Activated CD8-positive, alpha-beta memory T cell treated with anti-CD3 and anti-CD28 coated beads, Interleukin-2, amount 50 U/mL, for 24 hours (primary cell): Measurements from ENCODE around the gene OSTM1.
"Not testable (repeated sequence)": the region's sequence is repeated elsewhere in the genome, so short reads cannot be mapped to it uniquely, and the experiment has no call there.

ENCODE experiments used
- DNase-seq: peaks from one replicate; pipeline ENCODE4 v3.0.0-alpha.2; 2020; ENCODE audit errors: extremely low read depth

OSTM1 gene

GRCh38 chr6:108020472-108021116, 53.9 kb downstream of the OSTM1 start:
- DNase-seq = no peak

DNA sequence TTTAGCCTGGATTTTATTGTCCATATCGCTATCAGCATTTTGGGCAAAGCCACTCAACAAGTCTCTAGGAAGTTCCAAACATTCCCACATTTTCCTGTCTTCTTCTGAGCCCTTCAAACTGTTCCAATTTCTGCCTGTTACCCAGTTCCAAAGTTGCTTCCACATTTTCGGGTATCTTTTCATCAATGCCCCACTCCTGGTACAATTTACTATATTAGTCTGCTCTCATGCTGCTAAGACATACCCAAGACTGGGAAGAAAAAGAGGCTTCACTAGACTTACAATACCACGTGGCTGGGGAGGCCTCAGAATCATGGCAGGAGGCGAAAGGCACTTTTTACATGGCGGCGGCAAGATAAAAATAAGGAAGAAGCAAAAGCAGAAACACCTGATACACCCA, 58.3 kb downstream of the OSTM1 start:
- not testable (repeated sequence) for DNase-seq

- no peak for DNase-seq
Observed at GRCh38 chr6:108013787-108014439, 60.6 kb downstream of the OSTM1 start.

DNA sequence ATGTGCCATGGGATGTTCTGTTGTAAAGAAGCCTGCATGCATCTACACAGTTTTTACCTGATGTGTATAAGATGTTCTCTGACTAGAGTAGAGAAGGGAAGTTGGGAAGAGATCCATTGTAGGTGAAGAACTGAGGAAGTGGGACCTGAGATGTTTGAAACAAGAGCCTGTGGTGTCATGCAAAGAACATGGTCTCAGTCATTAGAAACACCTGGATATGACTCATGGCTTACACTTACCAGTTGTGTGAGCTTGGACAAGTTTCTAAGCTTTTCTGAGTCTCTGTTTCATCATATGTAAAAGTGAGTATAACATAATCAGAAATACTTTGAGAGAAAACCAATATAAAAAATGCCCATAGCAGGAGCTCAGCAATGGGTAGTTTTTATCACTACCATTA, 64.6 kb downstream of the OSTM1 start:
- DNase-seq = no peak

DNA sequence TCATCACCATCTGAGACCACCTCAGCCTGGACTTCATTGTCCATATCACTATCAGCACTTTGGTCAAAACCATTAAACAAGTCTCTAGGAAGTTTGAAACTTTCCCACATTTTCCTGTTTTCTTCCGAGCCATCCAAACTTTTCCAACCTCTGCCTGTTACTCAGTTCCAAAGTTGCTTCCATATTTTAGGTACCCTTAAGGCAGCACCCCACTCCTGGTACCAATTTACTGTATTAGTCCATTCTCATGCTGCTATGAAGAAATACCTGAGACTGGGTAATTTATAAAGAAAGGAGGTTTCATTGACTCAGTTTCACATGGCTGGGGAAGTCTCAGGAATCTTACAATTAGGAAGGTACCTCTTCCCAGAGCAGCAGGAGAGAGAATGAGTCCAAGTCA, 65.3 kb downstream of the OSTM1 start:
- not testable (repeated sequence) for DNase-seq

DNA sequence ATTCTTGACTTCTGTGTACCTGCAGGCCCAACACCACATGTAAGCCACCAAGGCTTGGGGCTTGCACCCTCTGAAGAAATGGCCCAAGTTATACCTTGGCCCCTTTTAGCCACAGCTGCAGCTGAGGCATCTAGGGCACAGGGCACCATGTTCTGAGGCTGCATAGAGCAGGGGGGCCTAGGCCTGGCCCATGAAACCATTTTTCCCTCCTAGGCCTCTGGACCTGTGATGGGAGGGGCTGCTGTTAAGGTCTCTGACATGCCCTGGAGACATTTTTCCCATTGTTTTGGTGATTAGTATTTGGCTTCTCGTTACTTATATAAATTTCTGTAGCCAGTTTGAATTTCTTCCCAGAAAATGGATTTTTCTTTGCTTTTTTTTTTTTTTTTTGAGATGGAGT, 66.2 kb downstream of the OSTM1 start:
- DNase-seq = no peak

- no peak for DNase-seq
Observed at GRCh38 chr6:108005961-108006360, 68.6 kb downstream of the OSTM1 start.

GRCh38 chr6:108004861-108005260, 69.7 kb downstream of the OSTM1 start:
- DNase-seq = no peak

- DNase-seq = no peak
Observed at GRCh38 chr6:108002365-108003221, 71.9 kb downstream of the OSTM1 start.

GRCh38 chr6:108001696-108002231, 72.8 kb downstream of the OSTM1 start:
- no peak for DNase-seq

DNA sequence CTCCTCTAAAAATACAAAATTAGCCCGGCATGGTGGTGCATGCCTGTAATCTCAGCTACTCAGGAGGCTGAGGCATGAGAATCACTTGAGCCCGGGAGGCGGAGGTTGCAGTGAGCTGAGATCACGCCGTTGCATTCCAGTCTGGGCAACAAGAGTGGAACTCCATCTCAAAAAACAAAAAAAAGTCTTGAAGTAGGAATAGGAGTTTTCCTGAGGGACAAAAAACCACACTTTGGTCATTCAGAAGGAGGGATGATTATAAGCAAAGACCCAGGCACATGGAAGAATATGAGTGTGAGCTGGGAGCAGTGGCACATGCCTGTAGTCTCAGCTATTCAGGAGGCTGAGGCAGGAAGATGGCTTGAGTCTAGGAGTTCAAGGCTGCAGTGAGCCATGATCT, 74.3 kb downstream of the OSTM1 start:
- DNase-seq = not testable (repeated sequence)

DNA sequence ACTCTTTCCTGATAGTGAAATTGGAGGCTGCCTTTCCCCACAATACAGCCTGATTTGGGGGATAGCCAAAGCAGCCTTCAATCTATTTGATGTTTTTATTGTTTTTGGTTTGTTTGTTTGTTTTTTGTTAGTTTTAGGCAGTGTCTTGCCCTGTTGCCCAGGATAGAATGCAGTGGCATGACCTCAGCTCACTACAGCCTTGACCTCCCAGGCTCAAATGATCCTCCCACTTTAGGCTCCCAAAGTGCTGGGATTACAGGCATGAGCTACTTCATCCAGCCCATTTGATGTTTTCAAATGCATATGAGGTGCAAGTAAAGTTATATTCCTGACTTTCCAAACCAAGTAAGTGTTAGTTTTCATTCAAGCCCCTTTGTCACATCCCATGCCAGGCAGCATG, 75.2 kb downstream of the OSTM1 start:
- DNase-seq = no peak

DNA sequence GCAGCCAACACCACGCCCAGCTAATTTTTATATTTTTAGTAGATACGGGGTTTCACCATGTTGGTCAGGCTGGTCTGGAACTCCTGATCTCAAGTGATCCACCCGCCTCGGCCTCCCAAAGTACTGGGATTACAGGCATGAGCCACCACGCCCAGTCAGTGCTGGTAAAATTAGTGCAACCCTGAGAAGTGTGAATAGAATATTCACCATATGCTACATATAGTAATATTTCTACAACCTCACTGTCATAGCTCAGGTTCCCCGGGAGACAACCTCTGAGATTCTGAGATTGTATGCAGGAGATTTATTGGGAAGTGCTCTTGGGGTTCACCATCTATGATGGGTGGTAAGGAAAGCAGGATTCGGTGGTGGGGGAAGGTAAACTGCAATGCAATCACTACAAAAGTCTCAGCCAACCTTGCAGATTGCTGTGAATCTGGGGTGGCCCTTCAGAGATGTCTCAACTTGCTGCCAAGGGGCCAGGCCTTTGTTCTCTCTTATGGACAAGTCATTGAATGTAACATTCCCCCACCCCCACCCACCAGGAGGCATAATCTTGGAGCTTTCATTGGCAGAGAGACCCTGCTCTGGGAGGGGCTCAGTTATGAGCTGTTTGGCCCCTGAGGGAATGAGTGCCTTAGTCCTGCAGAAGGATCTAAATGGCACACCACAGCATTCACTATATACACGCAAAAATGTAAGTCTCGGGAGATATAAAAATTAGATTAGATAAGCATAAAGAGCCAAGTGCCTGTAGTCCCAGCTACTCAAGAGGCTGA, 82.6 kb downstream of the OSTM1 start:
- DNase-seq = no peak
